SU-DHL-6 (cell line): ENCODE data around the gene ZC3H7B.

Experiments
- EZH2phosphoT487 ChIP-seq: fragments of 200-600 bp; sonication (generic), shearing (Covaris generic); conservative IDR thresholded peaks from 2 replicates; pipeline ENCODE4 v1.6.1; 2018; ENCODE audit warnings: mild to moderate bottlenecking, antibody characterized with exemption, low read length, moderate library complexity, mixed read lengths
- TF ChIP-seq, protein P1 (sequence below): fragments of 200-600 bp; sonication (generic); IDR thresholded peaks from one replicate; pipeline ENCODE4 v1.5.1; 2017; ENCODE audit warnings: antibody characterized with exemption, mild to moderate bottlenecking, low read length, moderate library complexity; ENCODE audit not compliant: insufficient read depth, poor library complexity, severe bottlenecking

DNA sequence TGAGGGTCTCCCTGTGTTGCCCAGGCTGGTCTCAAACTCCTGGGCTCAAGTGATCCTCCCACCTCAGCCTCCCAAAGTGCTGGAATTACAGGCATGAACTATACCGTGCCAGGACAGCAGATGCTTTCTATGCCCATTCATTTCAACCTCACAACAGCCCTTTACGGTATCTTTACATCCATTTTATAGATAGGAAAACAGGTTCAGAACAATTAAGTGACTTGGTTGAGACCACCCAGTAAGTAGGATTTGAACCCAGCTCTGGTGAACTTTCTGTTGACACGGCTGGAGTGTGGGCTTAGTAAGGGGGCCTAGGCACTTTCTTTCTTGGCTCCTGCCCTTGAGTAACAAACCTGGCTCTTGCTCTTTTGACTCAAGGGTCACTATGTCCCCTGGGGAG is 106.1 kb downstream of the ZC3H7B start:
- TF ChIP-seq, protein P1, sequence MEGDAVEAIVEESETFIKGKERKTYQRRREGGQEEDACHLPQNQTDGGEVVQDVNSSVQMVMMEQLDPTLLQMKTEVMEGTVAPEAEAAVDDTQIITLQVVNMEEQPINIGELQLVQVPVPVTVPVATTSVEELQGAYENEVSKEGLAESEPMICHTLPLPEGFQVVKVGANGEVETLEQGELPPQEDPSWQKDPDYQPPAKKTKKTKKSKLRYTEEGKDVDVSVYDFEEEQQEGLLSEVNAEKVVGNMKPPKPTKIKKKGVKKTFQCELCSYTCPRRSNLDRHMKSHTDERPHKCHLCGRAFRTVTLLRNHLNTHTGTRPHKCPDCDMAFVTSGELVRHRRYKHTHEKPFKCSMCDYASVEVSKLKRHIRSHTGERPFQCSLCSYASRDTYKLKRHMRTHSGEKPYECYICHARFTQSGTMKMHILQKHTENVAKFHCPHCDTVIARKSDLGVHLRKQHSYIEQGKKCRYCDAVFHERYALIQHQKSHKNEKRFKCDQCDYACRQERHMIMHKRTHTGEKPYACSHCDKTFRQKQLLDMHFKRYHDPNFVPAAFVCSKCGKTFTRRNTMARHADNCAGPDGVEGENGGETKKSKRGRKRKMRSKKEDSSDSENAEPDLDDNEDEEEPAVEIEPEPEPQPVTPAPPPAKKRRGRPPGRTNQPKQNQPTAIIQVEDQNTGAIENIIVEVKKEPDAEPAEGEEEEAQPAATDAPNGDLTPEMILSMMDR: no peak
- TF ChIP-seq EZH2phosphoT487: no peak
